Esophagus muscularis mucosa (tissue), 4 donors: Measurements from ENCODE around the gene PTPMT1. TPM values are rescaled to one million over a fixed set of nuclear protein-coding genes. Genes with fewer than 3 reads are reported as not detected.

ENCODE experiments used
- DNase-seq: peaks from one replicate; pipeline ENCODE4 v3.0.0-alpha.2; 2017; ENCODE audit errors: extremely low spot score
- H3K27ac ChIP-seq, 4 donors: fragments of 200-600 bp; sonication (generic); replicated peaks in 1 of 4; 1 replicate in 3 of 4; 2 replicates in 1 of 4; pipeline ENCODE4 v1.5.1; 2016 to 2019; ENCODE audit warnings: mild to moderate bottlenecking in 1 of 4
- H3K27me3 ChIP-seq, 4 donors: fragments of 200-600 bp; sonication (generic); one replicate each; pipeline versions ENCODE4 v1.5.1 to v1.6.0; 2016 to 2019
- H3K36me3 ChIP-seq, 4 donors: fragments of 200-600 bp; sonication (generic); one replicate each; pipeline ENCODE4 v1.5.1; 2016 to 2019
- H3K4me1 ChIP-seq, 4 donors: fragments of 200-600 bp; sonication (generic); one replicate each; pipeline ENCODE4 v1.5.1; 2016 to 2019
- H3K4me3 ChIP-seq, 4 donors: fragments of 200-600 bp; sonication (generic); 1 replicate in 2 of 4; 2 replicates in 2 of 4; pipeline ENCODE4 v1.5.1; 2016 to 2019; ENCODE audit warnings: mild to moderate bottlenecking in 4 of 4, moderate library complexity in 1 of 4
- H3K9me3 ChIP-seq, 4 donors: fragments of 200-600 bp; sonication (generic); 1 replicate in 3 of 4; 2 replicates in 1 of 4; pipeline ENCODE4 v1.5.1; 2016 to 2019
- EP300 ChIP-seq: sonication (generic); formaldehyde crosslinking; IDR thresholded peaks from one replicate; pipeline ENCODE4 v1.6.1; 2017; ENCODE audit warnings: antibody characterized with exemption
- POLR2A ChIP-seq: fragments of 450-650 bp; IDR thresholded peaks from one replicate; pipeline ENCODE4 v1.6.1; 2017; ENCODE audit warnings: antibody characterized with exemption, moderate library complexity, mild to moderate bottlenecking, low read depth
- POLR2AphosphoS5 ChIP-seq, 2 donors: sonication (generic); formaldehyde crosslinking; IDR thresholded peaks; one replicate each; pipeline ENCODE4 v1.6.1; 2017; ENCODE audit warnings: antibody characterized with exemption in 2 of 2
- WGBS: methylation state at CpG from one replicate; pipeline ENCODE4 v1.1.5; 2018; 5-methylcytosine and 5-hydroxymethylcytosine counted together
- intact Hi-C: fragments of 100-400 bp; cut with DNase I; formaldehyde crosslinking; loops from one replicate; pipeline ENCODE4 v1.15.1; 2023
- total RNA-seq, 4 donors: library from RNA; depleted of rRNA; stranded (reverse); fragments of >200 nt; gene quantifications; one replicate each; pipeline versions ENCODE4 v1.1.0 to v1.2.1, GENCODE V29; 2016
- TF ChIP-seq, protein P1 (sequence below), 3 experiments: fragments of 200-600 bp in 2 of 3; fragments of 450-650 bp in 1 of 3; sonication (generic) in 2 of 3; IDR thresholded peaks; one replicate each; pipeline ENCODE4 v1.5.1; 2017 to 2019; ENCODE audit warnings: antibody characterized with exemption in 3 of 3, mild to moderate bottlenecking in 2 of 3, moderate library complexity in 1 of 3

The PTPMT1 gene
- total RNA-seq, 4 donors from 2014 or later, result 63.0 to 96.4 (median 79.6) TPM

DNA sequence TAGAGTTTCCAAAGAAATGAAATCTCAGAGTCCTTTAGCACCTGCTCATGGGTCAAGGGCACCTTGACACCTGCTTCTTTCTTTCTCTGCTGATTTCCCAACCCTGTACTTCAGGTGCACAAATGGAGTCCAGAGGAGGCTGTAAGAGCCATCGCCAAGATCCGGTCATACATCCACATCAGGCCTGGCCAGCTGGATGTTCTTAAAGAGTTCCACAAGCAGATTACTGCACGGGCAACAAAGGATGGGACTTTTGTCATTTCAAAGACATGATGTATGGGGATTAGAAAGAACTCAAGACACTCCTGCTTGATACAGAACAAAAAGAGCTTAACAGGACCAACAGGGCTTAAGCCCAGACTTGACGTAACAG is 5.9 kb downstream of the PTPMT1 start:
- Histone ChIP-seq H3K27me3 (no peaks in the 10 kb centered on the region), H3K27ac (no peak overlapping the region), H3K4me1 (peaks cover 18 to 32% (median 22%) of the 10 kb centered on the region in 4 donors), H3K4me3 (no peak overlapping the region), H3K36me3 (peaks cover 37 to 79% (median 57%) of the 10 kb centered on the region in 4 donors), H3K9me3 (no peaks in the 10 kb centered on the region)
- no peak for TF ChIP-seq EP300
- TF ChIP-seq, protein P1, sequence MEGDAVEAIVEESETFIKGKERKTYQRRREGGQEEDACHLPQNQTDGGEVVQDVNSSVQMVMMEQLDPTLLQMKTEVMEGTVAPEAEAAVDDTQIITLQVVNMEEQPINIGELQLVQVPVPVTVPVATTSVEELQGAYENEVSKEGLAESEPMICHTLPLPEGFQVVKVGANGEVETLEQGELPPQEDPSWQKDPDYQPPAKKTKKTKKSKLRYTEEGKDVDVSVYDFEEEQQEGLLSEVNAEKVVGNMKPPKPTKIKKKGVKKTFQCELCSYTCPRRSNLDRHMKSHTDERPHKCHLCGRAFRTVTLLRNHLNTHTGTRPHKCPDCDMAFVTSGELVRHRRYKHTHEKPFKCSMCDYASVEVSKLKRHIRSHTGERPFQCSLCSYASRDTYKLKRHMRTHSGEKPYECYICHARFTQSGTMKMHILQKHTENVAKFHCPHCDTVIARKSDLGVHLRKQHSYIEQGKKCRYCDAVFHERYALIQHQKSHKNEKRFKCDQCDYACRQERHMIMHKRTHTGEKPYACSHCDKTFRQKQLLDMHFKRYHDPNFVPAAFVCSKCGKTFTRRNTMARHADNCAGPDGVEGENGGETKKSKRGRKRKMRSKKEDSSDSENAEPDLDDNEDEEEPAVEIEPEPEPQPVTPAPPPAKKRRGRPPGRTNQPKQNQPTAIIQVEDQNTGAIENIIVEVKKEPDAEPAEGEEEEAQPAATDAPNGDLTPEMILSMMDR (IDR thresholded peaks at IDR 0.05), result no peak
- TF ChIP-seq POLR2AphosphoS5 (IDR thresholded peaks at IDR 0.05), result no peak
- no peak for TF ChIP-seq POLR2A
- 83% methylated on average over 4 of the region's 4 CpGs for WGBS
- intact Hi-C loops, result no loop called here
- DNase-seq, result no peak

DNA sequence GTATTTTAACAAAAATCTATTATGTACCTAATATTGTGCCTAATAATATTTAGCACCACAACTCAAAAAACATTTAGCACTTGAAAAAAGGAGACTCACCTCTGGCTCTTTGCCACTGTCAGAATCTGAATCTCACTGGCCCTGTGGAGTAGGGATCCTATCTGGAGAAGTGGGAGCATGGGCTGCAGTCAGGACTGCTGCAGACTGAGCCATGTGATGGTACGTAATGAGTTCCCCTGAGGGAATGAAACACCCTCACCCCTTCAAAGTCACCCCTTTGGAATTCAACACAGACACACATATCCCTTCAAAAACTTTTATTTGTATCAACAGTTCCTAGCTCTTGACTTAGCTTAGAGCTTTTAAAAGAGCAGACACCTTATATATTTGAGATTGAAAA is 6.5 kb downstream of the PTPMT1 start:
- Histone ChIP-seq H3K4me1 (peaks cover 18 to 32% (median 22%) of the 10 kb centered on the region in 4 donors), H3K36me3 (peaks cover 37 to 79% (median 57%) of the 10 kb centered on the region in 4 donors), H3K27me3 (no peaks in the 10 kb centered on the region), H3K9me3 (no peaks in the 10 kb centered on the region), H3K27ac (no peak overlapping the region), H3K4me3 (no peak overlapping the region)
- WGBS, result 58% methylated on average over 1 of the region's 1 CpG
- TF ChIP-seq, protein P1 (IDR thresholded peaks at IDR 0.05), result no peak
- no peak for TF ChIP-seq POLR2AphosphoS5 (IDR thresholded peaks at IDR 0.05)
- TF ChIP-seq EP300, result no peak
- no peak for TF ChIP-seq POLR2A
- DNase-seq, result no peak
- intact Hi-C loops, result no loop called here

- no peaks in the 10 kb centered on the region for H3K27me3 ChIP-seq
- H3K36me3 ChIP-seq, result peaks cover 37 to 86% (median 59%) of the 10 kb centered on the region in 4 donors
- intact Hi-C loops, result no loop called here
- H3K27ac ChIP-seq, result no peak overlapping the region
- no peak overlapping the region for H3K4me3 ChIP-seq
- DNase-seq, result no peak
- TF ChIP-seq POLR2AphosphoS5 (IDR thresholded peaks at IDR 0.05) (no peak), EP300 (no peak), POLR2A (no peak)
- TF ChIP-seq, protein P1 (IDR thresholded peaks at IDR 0.05), result no peak
- 32% methylated on average over 8 of the region's 8 CpGs for WGBS
- peaks cover 20 to 34% (median 28%) of the 10 kb centered on the region in 4 donors for H3K4me1 ChIP-seq
- no peaks in the 10 kb centered on the region for H3K9me3 ChIP-seq
Measured at GRCh38 chr11:47572715-47573255, 7.4 kb downstream of the PTPMT1 start.

DNA sequence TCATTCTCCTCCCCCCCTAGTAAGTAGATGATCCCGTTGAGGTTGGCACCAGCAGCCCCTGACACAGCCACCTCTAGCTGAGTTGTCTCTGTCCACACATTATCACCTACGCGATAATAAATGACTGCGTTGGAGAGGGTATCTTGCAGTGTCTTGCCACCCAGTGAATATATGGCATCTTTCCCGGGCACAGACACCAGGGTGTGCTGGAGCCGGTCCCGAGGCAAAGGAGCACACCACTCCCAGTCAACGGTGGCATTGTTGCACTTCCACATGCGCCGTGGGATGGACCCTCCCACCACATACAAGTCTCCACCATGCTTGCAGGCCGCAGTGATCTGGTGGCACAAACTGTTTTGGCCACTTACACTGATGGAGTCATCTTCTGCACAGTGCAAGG is 7.9 kb downstream of the PTPMT1 start:
- no peak for DNase-seq
- Histone ChIP-seq H3K4me3 (no peak overlapping the region), H3K36me3 (peaks cover 37 to 83% (median 59%) of the 10 kb centered on the region in 4 donors), H3K27ac (no peak overlapping the region), H3K27me3 (no peaks in the 10 kb centered on the region), H3K4me1 (peaks cover 25 to 39% (median 33%) of the 10 kb centered on the region in 4 donors), H3K9me3 (no peaks in the 10 kb centered on the region)
- TF ChIP-seq POLR2AphosphoS5 (IDR thresholded peaks at IDR 0.05) (no peak), EP300 (no peak), POLR2A (no peak)
- TF ChIP-seq, protein P1 (IDR thresholded peaks at IDR 0.05), result no peak
- WGBS, result 83% methylated on average over 11 of the region's 11 CpGs
- intact Hi-C loops, result no loop called here
